Caco-2 (cell line): ENCODE measurements around the gene GNG7. TPM values are rescaled to one million over a fixed set of nuclear protein-coding genes. Genes with fewer than 3 reads are reported as not detected.

ENCODE experiments used
- BruUV-seq: library from RNA; stranded (reverse); fragments of 400-500 nt; replicated peaks from 2 replicates; lab custom pipeline; 2021; lab: Mats Ljungman, UMichigan
- CTCF ChIA-PET: fragments of 300-600 bp; sonication (Branson Sonifier 250); formaldehyde crosslinking; loops from one replicate; lab custom pipeline; 2022; ENCODE audit warnings: antibody characterized with exemption; lab: Charles Lee
- POLR2A ChIA-PET: fragments of 300-600 bp; sonication (Branson Sonifier 250); formaldehyde crosslinking; loops from one replicate; lab custom pipeline; 2022; ENCODE audit warnings: antibody characterized with exemption; lab: Charles Lee
- DNase-seq, 2 experiments: peaks; one replicate each; pipeline versions ENCODE4 v3.0.0 to v3.0.0-alpha.2; 2020 to 2022
- H3K27me3 ChIP-seq: replicated peaks from 2 replicates; pipeline ENCODE4 v1.6.0; 2011; ENCODE audit warnings: low read length; ENCODE audit not compliant: control insufficient read depth, insufficient read depth
- H3K36me3 ChIP-seq: 2 replicates; pipeline ENCODE4 v1.5.1; 2011; ENCODE audit warnings: low read length; ENCODE audit not compliant: control insufficient read depth, insufficient read depth
- H3K4me1 ChIP-seq: fragments of 250-450 bp; sonication (Bioruptor Pico); 2 replicates; pipeline ENCODE4 v1.5.1; 2020; ENCODE audit warnings: mild to moderate bottlenecking
- H3K4me3 ChIP-seq: 2 replicates; pipeline ENCODE4 v1.5.1; 2011; ENCODE audit warnings: low read depth, mild to moderate bottlenecking, control low read depth, low read length
- H3K9me3 ChIP-seq: fragments of 250-450 bp; sonication (Bioruptor Pico); 2 replicates; pipeline ENCODE4 v1.5.1; 2020; ENCODE audit warnings: mild to moderate bottlenecking, moderate library complexity
- H3K27ac Mint-ChIP-seq: one replicate; pipeline ENCODE4 v1.8.0; 2022; ENCODE audit warnings: mixed read lengths; ENCODE audit not compliant: unreplicated experiment
- H3K27me3 Mint-ChIP-seq: one replicate; pipeline ENCODE4 v1.8.0; 2022; ENCODE audit warnings: mixed read lengths; ENCODE audit not compliant: insufficient read depth, unreplicated experiment
- H3K36me3 Mint-ChIP-seq: one replicate; pipeline ENCODE4 v1.8.0; 2022; ENCODE audit warnings: mild to moderate bottlenecking, mixed read lengths; ENCODE audit not compliant: insufficient read depth, unreplicated experiment
- H3K4me1 Mint-ChIP-seq: one replicate; pipeline ENCODE4 v1.8.0; 2022; ENCODE audit warnings: low read depth, mixed read lengths; ENCODE audit not compliant: unreplicated experiment
- H3K4me3 Mint-ChIP-seq: one replicate; pipeline ENCODE4 v1.8.0; 2022; ENCODE audit warnings: mild to moderate bottlenecking, moderate library complexity, mixed read lengths; ENCODE audit not compliant: unreplicated experiment
- H3K9me3 Mint-ChIP-seq: one replicate; pipeline ENCODE4 v1.8.0; 2022; ENCODE audit warnings: mixed read lengths; ENCODE audit not compliant: unreplicated experiment
- intact Hi-C: fragments of 100-400 bp; cut with micrococcal nuclease; formaldehyde crosslinking; loops from one replicate; pipeline ENCODE4 v1.10.0; 2022; ENCODE audit not compliant: unreplicated experiment
- total RNA-seq: library from RNA; stranded (reverse); gene quantifications from 2 replicates; pipeline ENCODE4 v1.2.3, GENCODE V29; 2022
- TF ChIP-seq, protein P1 (sequence below), 2 experiments: fragments of 200-600 bp in 1 of 2; IDR thresholded peaks; 1 replicate in 1 of 2; 2 replicates in 1 of 2; pipeline versions ENCODE4 v1.5.1 to v1.8.0; 2011 to 2022; ENCODE audit warnings: antibody characterized with exemption in 1 of 2, control low read depth in 1 of 2, inconsistent platforms in 1 of 2, low read depth in 1 of 2, low read length in 1 of 2, mild to moderate bottlenecking in 1 of 2, moderate library complexity in 1 of 2; ENCODE audit not compliant: insufficient read depth in 1 of 2, severe bottlenecking in 1 of 2, unreplicated experiment in 1 of 2

GNG7 gene
- total RNA-seq, 1 experiment from 2014 or later: 0.43 TPM

- Histone ChIP-seq H3K9me3 (no peaks in the 10 kb centered on the region), H3K36me3 (no peaks in the 10 kb centered on the region), H3K4me1 (no peaks in the 10 kb centered on the region; the same call in 1 of the 2 replicates), H3K4me3 (no peak overlapping the region), H3K27me3 (no peaks in the 10 kb centered on the region)
- H3K9me3 Mint-ChIP-seq: peaks cover 10% of the 10 kb centered on the region
- BruUV-seq: no TSS peak
- TF ChIP-seq, protein P1, sequence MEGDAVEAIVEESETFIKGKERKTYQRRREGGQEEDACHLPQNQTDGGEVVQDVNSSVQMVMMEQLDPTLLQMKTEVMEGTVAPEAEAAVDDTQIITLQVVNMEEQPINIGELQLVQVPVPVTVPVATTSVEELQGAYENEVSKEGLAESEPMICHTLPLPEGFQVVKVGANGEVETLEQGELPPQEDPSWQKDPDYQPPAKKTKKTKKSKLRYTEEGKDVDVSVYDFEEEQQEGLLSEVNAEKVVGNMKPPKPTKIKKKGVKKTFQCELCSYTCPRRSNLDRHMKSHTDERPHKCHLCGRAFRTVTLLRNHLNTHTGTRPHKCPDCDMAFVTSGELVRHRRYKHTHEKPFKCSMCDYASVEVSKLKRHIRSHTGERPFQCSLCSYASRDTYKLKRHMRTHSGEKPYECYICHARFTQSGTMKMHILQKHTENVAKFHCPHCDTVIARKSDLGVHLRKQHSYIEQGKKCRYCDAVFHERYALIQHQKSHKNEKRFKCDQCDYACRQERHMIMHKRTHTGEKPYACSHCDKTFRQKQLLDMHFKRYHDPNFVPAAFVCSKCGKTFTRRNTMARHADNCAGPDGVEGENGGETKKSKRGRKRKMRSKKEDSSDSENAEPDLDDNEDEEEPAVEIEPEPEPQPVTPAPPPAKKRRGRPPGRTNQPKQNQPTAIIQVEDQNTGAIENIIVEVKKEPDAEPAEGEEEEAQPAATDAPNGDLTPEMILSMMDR (IDR thresholded peaks at IDR 0.05; ENCODE audit: insufficient read depth in 1 of 2, low read depth in 1 of 2, low read length in 1 of 2, severe bottlenecking in 1 of 2, unreplicated experiment in 1 of 2): no peak
- H3K27me3 Mint-ChIP-seq: no peaks in the 10 kb centered on the region
- H3K4me1 Mint-ChIP-seq: no peaks in the 10 kb centered on the region
- H3K4me3 Mint-ChIP-seq: no peak overlapping the region
- ChIA-PET CTCF (no interaction called here), POLR2A (no interaction called here)
- intact Hi-C loops: no loop called here
- no peaks in the 10 kb centered on the region for H3K36me3 Mint-ChIP-seq
- no peak overlapping the region for H3K27ac Mint-ChIP-seq
- no peak for DNase-seq
Measured at GRCh38 chr19:2512523-2513431, 189.7 kb downstream of the GNG7 start.

GRCh38 chr19:2511991-2512390 is 190.5 kb downstream of the GNG7 start:
- no peaks in the 10 kb centered on the region for H3K27me3 ChIP-seq
- no peak overlapping the region for H3K4me3 Mint-ChIP-seq
- DNase-seq: no peak
- H3K36me3 ChIP-seq: no peaks in the 10 kb centered on the region
- no peaks in the 10 kb centered on the region for H3K9me3 ChIP-seq
- H3K36me3 Mint-ChIP-seq: no peaks in the 10 kb centered on the region
- no peaks in the 10 kb centered on the region for H3K4me1 ChIP-seq
- intact Hi-C loops: no loop called here
- peaks cover 10% of the 10 kb centered on the region for H3K9me3 Mint-ChIP-seq
- TF ChIP-seq, protein P1 (IDR thresholded peaks at IDR 0.05; ENCODE audit: insufficient read depth in 1 of 2, low read depth in 1 of 2, low read length in 1 of 2, severe bottlenecking in 1 of 2, unreplicated experiment in 1 of 2): no peak
- no TSS peak for BruUV-seq
- CTCF ChIA-PET: no interaction called here
- H3K4me3 ChIP-seq: no peak overlapping the region
- H3K27ac Mint-ChIP-seq: no peak overlapping the region
- H3K4me1 Mint-ChIP-seq: no peaks in the 10 kb centered on the region
- H3K27me3 Mint-ChIP-seq: no peaks in the 10 kb centered on the region
- POLR2A ChIA-PET: no interaction called here

GRCh38 chr19:2511570-2511969 is 190.9 kb downstream of the GNG7 start:
- intact Hi-C loops: no loop called here
- Mint-ChIP-seq H3K27ac (peak overlapping the region; percentile 57), H3K4me1 (no peaks in the 10 kb centered on the region), H3K4me3 (no peak overlapping the region), H3K9me3 (peaks cover 10% of the 10 kb centered on the region), H3K27me3 (no peaks in the 10 kb centered on the region), H3K36me3 (no peaks in the 10 kb centered on the region)
- Histone ChIP-seq H3K36me3 (no peaks in the 10 kb centered on the region), H3K4me1 (no peaks in the 10 kb centered on the region), H3K4me3 (no peak overlapping the region), H3K9me3 (no peaks in the 10 kb centered on the region), H3K27me3 (no peaks in the 10 kb centered on the region)
- BruUV-seq: no TSS peak
- DNase-seq: no peak
- TF ChIP-seq, protein P1 (IDR thresholded peaks at IDR 0.05; ENCODE audit: insufficient read depth in 1 of 2, low read depth in 1 of 2, low read length in 1 of 2, severe bottlenecking in 1 of 2, unreplicated experiment in 1 of 2): no peak
- POLR2A ChIA-PET: no interaction called here
- CTCF ChIA-PET: no interaction called here
